Erythroblast (primary cell): ENCODE measurements around the gene AKAP6.

Source experiments
- GATA1 ChIP-seq: IDR thresholded peaks from 2 replicates; pipeline ENCODE4 v1.6.1; 2011; ENCODE audit warnings: low read depth, mild to moderate bottlenecking, control low read depth, low read length, moderate library complexity
- POLR2A ChIP-seq: IDR thresholded peaks from 2 replicates; pipeline ENCODE4 v1.6.1; 2011; ENCODE audit warnings: mild to moderate bottlenecking, low read length

- TF ChIP-seq POLR2A (no peak), GATA1 (no peak)
These were observed 37.3 kb downstream of the AKAP6 start for GRCh38 chr14:32366256-32366879.
